ENCODE data around the gene TBCD. TPM values are rescaled to one million over a fixed set of nuclear protein-coding genes. Genes with fewer than 3 reads are reported as not detected.
A peak's percentile ranks its signal among the peaks of the same experiment; 100 is the strongest.

TBCD gene
- total RNA-seq, 1 donor from 2014 or later = 31.8 TPM

- no peak overlapping the region for H3K27ac ChIP-seq (ENCODE audit: low read depth, low read length)
- Mint-ChIP-seq H3K4me1 (ENCODE audit: low read depth, unreplicated experiment) (peaks cover 5% of the 10 kb centered on the region), H3K36me3 (ENCODE audit: low read depth, unreplicated experiment) (peaks cover 11% of the 10 kb centered on the region), H3K4me3 (ENCODE audit: unreplicated experiment) (no peak overlapping the region), H3K27ac (ENCODE audit: unreplicated experiment) (peak overlapping the region; percentile 64), H3K27me3 (ENCODE audit: low read depth, unreplicated experiment) (no peaks in the 10 kb centered on the region), H3K9me3 (ENCODE audit: unreplicated experiment) (peaks cover 4% of the 10 kb centered on the region)
- H2AFZ ChIP-seq (ENCODE audit: low read depth, low read length) = no peak overlapping the region
- no peak overlapping the region for H3K4me3 ChIP-seq (ENCODE audit: insufficient read depth, low read depth, low read length)
- no peaks in the 10 kb centered on the region for H3K9me3 ChIP-seq (ENCODE audit: insufficient read depth, low read depth, low read length)
- TF ChIP-seq CTCF (IDR thresholded peaks at IDR 0.05; ENCODE audit: insufficient read depth, low read depth, low read length) (no peak), EZH2 (IDR thresholded peaks at IDR 0.05; ENCODE audit: insufficient read depth, low read length) (no peak)
- no peaks in the 10 kb centered on the region for H3K4me1 ChIP-seq (ENCODE audit: insufficient read depth, low read length)
- no peak overlapping the region for H3K4me2 ChIP-seq (ENCODE audit: low read length)
- peaks cover 20% of the 10 kb centered on the region for H4K20me1 ChIP-seq (ENCODE audit: insufficient read depth, low read length)
- DNase-seq (ENCODE audit: low read depth) (peak; percentile 60), FAIRE-seq (no peak)
- peaks cover 3% of the 10 kb centered on the region for H3K79me2 ChIP-seq (ENCODE audit: insufficient read depth, low read length)
- H3K36me3 ChIP-seq (ENCODE audit: insufficient read depth, low read length) = no peaks in the 10 kb centered on the region
- H3K27me3 ChIP-seq (ENCODE audit: insufficient read depth, low read length) = no peaks in the 10 kb centered on the region
- H3K9ac ChIP-seq (ENCODE audit: low read length) = no peak overlapping the region
Measured at GRCh38 chr17:82802075-82802780, 50.4 kb downstream of the TBCD start.

- DNase-seq (ENCODE audit: low read depth) (no peak), FAIRE-seq (no peak)
Measured at GRCh38 chr17:82803185-82803584, 51.3 kb downstream of the TBCD start.

More at GRCh38 chr17:82803185-82803584, 51.3 kb downstream of the TBCD start:
- Histone ChIP-seq H3K4me1 (ENCODE audit: insufficient read depth, low read length) (no peaks in the 10 kb centered on the region), H3K36me3 (ENCODE audit: insufficient read depth, low read length) (no peaks in the 10 kb centered on the region), H3K9me3 (ENCODE audit: insufficient read depth, low read depth, low read length) (no peaks in the 10 kb centered on the region), H4K20me1 (ENCODE audit: insufficient read depth, low read length) (peaks cover 20% of the 10 kb centered on the region), H3K9ac (ENCODE audit: low read length) (no peak overlapping the region), H3K4me2 (ENCODE audit: low read length) (no peak overlapping the region), H3K79me2 (ENCODE audit: insufficient read depth, low read length) (peaks cover 3% of the 10 kb centered on the region), H3K27me3 (ENCODE audit: insufficient read depth, low read length) (no peaks in the 10 kb centered on the region), H3K4me3 (ENCODE audit: insufficient read depth, low read depth, low read length) (no peak overlapping the region), H3K27ac (ENCODE audit: low read depth, low read length) (no peak overlapping the region), H2AFZ (ENCODE audit: low read depth, low read length) (no peak overlapping the region)
- TF ChIP-seq EZH2 (IDR thresholded peaks at IDR 0.05; ENCODE audit: insufficient read depth, low read length) (no peak), CTCF (IDR thresholded peaks at IDR 0.05; ENCODE audit: insufficient read depth, low read depth, low read length) (no peak)
- H3K9me3 Mint-ChIP-seq (ENCODE audit: unreplicated experiment) = peaks cover 4% of the 10 kb centered on the region
- no peaks in the 10 kb centered on the region for H3K27me3 Mint-ChIP-seq (ENCODE audit: low read depth, unreplicated experiment)
- H3K36me3 Mint-ChIP-seq (ENCODE audit: low read depth, unreplicated experiment) = peaks cover 11% of the 10 kb centered on the region
- H3K27ac Mint-ChIP-seq (ENCODE audit: unreplicated experiment) = no peak overlapping the region
- H3K4me1 Mint-ChIP-seq (ENCODE audit: low read depth, unreplicated experiment) = peaks cover 5% of the 10 kb centered on the region
- no peak overlapping the region for H3K4me3 Mint-ChIP-seq (ENCODE audit: unreplicated experiment)
